HEK293 (cell line): ENCODE measurements around the gene KCNJ6.

Experiments
- CTCF ChIA-PET: fragments of 350-600 bp; formaldehyde crosslinking; extraction: SDS; loops from one replicate; lab custom pipeline; 2021; ENCODE audit warnings: antibody characterized with exemption; lab: Yijun Ruan, JAX
- POLR2A ChIA-PET: fragments of 300-600 bp; formaldehyde crosslinking; extraction: SDS; loops from one replicate; lab custom pipeline; 2020; ENCODE audit warnings: antibody characterized with exemption, inconsistent platforms; lab: Yijun Ruan, JAX
- H3K27ac ChIP-seq: fragments of 200-500 bp; sonication (Bioruptor generic); 2 replicates; pipeline ENCODE4 v1.5.1; 2014; ENCODE audit warnings: low read depth, low read length, control low read depth, inconsistent platforms; ENCODE audit errors: extremely low read depth
- H3K36me3 ChIP-seq, 2 experiments: fragments of 200-500 bp in 1 of 2; sonication (Bioruptor generic) in 1 of 2; 1 replicate in 1 of 2; 2 replicates in 1 of 2; pipeline ENCODE4 v1.5.1; 2014 to 2017; ENCODE audit warnings: inconsistent platforms in 2 of 2, low read length in 2 of 2; ENCODE audit not compliant: control insufficient read depth in 2 of 2, insufficient read depth in 1 of 2
- H3K4me1 ChIP-seq: fragments of 200-500 bp; sonication (Bioruptor generic); 2 replicates; pipeline ENCODE4 v1.5.1; 2014; ENCODE audit warnings: mild to moderate bottlenecking, low read length, inconsistent platforms; ENCODE audit not compliant: control insufficient read depth, insufficient read depth
- H3K4me3 ChIP-seq: 2 replicates; pipeline ENCODE4 v1.5.1; 2011; ENCODE audit warnings: low read depth, mild to moderate bottlenecking, control low read depth, low read length, moderate library complexity
- H3K9me3 ChIP-seq: fragments of 200-500 bp; sonication (Bioruptor generic); 2 replicates; pipeline ENCODE4 v1.5.1; 2014; ENCODE audit warnings: low read depth, low read length, inconsistent platforms; ENCODE audit not compliant: control insufficient read depth, insufficient read depth
- BCL11A ChIP-seq: fragments of 450-650 bp; formaldehyde crosslinking; IDR thresholded peaks from 2 replicates; pipeline ENCODE4 v1.5.1; 2016; ENCODE audit warnings: low read depth, missing biosample characterization, missing genetic modification characterization
- GLIS1 ChIP-seq: fragments of 450-650 bp; formaldehyde crosslinking; IDR thresholded peaks from 2 replicates; pipeline ENCODE4 v1.5.1; 2016; ENCODE audit warnings: missing biosample characterization, missing genetic modification characterization
- KLF7 ChIP-seq: fragments of 450-650 bp; formaldehyde crosslinking; IDR thresholded peaks from 2 replicates; pipeline ENCODE4 v1.5.1; 2016; ENCODE audit warnings: missing biosample characterization, missing genetic modification characterization, borderline replicate concordance
- MYNN ChIP-seq: fragments of 450-650 bp; formaldehyde crosslinking; IDR thresholded peaks from 2 replicates; pipeline ENCODE4 v1.5.1; 2016; ENCODE audit warnings: missing biosample characterization, missing genetic modification characterization, borderline replicate concordance
- OSR2 ChIP-seq: fragments of 450-650 bp; formaldehyde crosslinking; IDR thresholded peaks from 2 replicates; pipeline ENCODE4 v1.5.1; 2016; ENCODE audit warnings: missing biosample characterization, missing genetic modification characterization
- PRDM1 ChIP-seq: fragments of 450-650 bp; formaldehyde crosslinking; IDR thresholded peaks from 2 replicates; pipeline ENCODE4; 2016; ENCODE audit warnings: missing biosample characterization, missing genetic modification characterization
- RBAK ChIP-seq: fragments of 450-650 bp; formaldehyde crosslinking; IDR thresholded peaks from 2 replicates; pipeline ENCODE4 v1.5.1; 2016; ENCODE audit warnings: missing biosample characterization, missing genetic modification characterization
- SETDB1 ChIP-seq: IDR thresholded peaks from one replicate; pipeline ENCODE4 v1.6.1; 2017; ENCODE audit warnings: mild to moderate bottlenecking, low read length, moderate library complexity, mixed read lengths; ENCODE audit not compliant: insufficient read length
- TRIM28 ChIP-seq: IDR thresholded peaks from 2 replicates; pipeline ENCODE4 v1.6.1; 2011; ENCODE audit warnings: low read length, control low read depth, borderline replicate concordance
- ZFP37 ChIP-seq: fragments of 450-650 bp; formaldehyde crosslinking; IDR thresholded peaks from 2 replicates; pipeline ENCODE4 v1.5.1; 2016; ENCODE audit warnings: missing biosample characterization, missing genetic modification characterization
- ZNF114 ChIP-seq: fragments of 450-650 bp; formaldehyde crosslinking; IDR thresholded peaks from 2 replicates; pipeline ENCODE4 v1.5.0; 2017; ENCODE audit warnings: missing biosample characterization, missing genetic modification characterization
- ZNF132 ChIP-seq: fragments of 450-650 bp; formaldehyde crosslinking; IDR thresholded peaks from 2 replicates; pipeline ENCODE4 v1.5.1; 2017; ENCODE audit warnings: missing biosample characterization, missing genetic modification characterization, borderline replicate concordance
- ZNF292 ChIP-seq: fragments of 450-650 bp; formaldehyde crosslinking; IDR thresholded peaks from 2 replicates; pipeline ENCODE4 v1.5.1; 2016; ENCODE audit warnings: low read depth, missing biosample characterization, missing genetic modification characterization, borderline replicate concordance
- ZNF416 ChIP-seq: fragments of 450-650 bp; formaldehyde crosslinking; IDR thresholded peaks from 2 replicates; pipeline ENCODE4 v1.5.1; 2016; ENCODE audit warnings: missing biosample characterization, missing genetic modification characterization
- ZNF501 ChIP-seq: fragments of 450-650 bp; formaldehyde crosslinking; IDR thresholded peaks from 2 replicates; pipeline ENCODE4 v1.5.1; 2016; ENCODE audit warnings: missing biosample characterization, missing genetic modification characterization
- ZNF510 ChIP-seq: fragments of 450-650 bp; formaldehyde crosslinking; IDR thresholded peaks from 2 replicates; pipeline ENCODE4 v1.5.1; 2018; ENCODE audit warnings: mild to moderate bottlenecking, missing genetic modification characterization, missing biosample characterization; ENCODE audit not compliant: insufficient replicate concordance
- ZNF596 ChIP-seq: fragments of 450-650 bp; IDR thresholded peaks from 2 replicates; pipeline ENCODE4 v1.5.0; 2018; ENCODE audit warnings: missing biosample characterization, mild to moderate bottlenecking, missing genetic modification characterization, moderate library complexity
- ZNF610 ChIP-seq: fragments of 450-650 bp; formaldehyde crosslinking; IDR thresholded peaks from 2 replicates; pipeline ENCODE4 v1.5.1; 2016; ENCODE audit warnings: missing biosample characterization, missing genetic modification characterization, borderline replicate concordance
- ZNF670 ChIP-seq: fragments of 450-650 bp; formaldehyde crosslinking; IDR thresholded peaks from 2 replicates; pipeline ENCODE4 v1.5.1; 2016; ENCODE audit warnings: missing biosample characterization, missing genetic modification characterization, low read depth
- ZNF76 ChIP-seq: fragments of 450-650 bp; formaldehyde crosslinking; IDR thresholded peaks from 2 replicates; pipeline ENCODE4; 2016; ENCODE audit warnings: low read depth, missing biosample characterization, missing genetic modification characterization, borderline replicate concordance
- ZNF777 ChIP-seq: fragments of 450-650 bp; formaldehyde crosslinking; IDR thresholded peaks from 2 replicates; pipeline ENCODE4 v1.5.1; 2017; ENCODE audit warnings: missing biosample characterization, missing genetic modification characterization, borderline replicate concordance
- TF ChIP-seq, protein P1 (sequence below): fragments of 450-650 bp; formaldehyde crosslinking; IDR thresholded peaks from 2 replicates; pipeline ENCODE4 v1.5.1; 2016; ENCODE audit warnings: missing biosample characterization, missing genetic modification characterization
- TF ChIP-seq, protein P2 (sequence below): fragments of 450-650 bp; formaldehyde crosslinking; IDR thresholded peaks from 2 replicates; pipeline ENCODE4 v1.5.1; 2016; ENCODE audit warnings: missing biosample characterization, missing genetic modification characterization
- TF ChIP-seq, protein P3 (sequence below): fragments of 450-650 bp; formaldehyde crosslinking; IDR thresholded peaks from 2 replicates; pipeline ENCODE4; 2016; ENCODE audit warnings: missing biosample characterization, missing genetic modification characterization
- TF ChIP-seq, protein P4 (sequence below): fragments of 450-650 bp; formaldehyde crosslinking; IDR thresholded peaks from 2 replicates; pipeline ENCODE4 v1.5.1; 2016; ENCODE audit warnings: missing biosample characterization, missing genetic modification characterization, low read depth
- TF ChIP-seq, protein P5 (sequence below): fragments of 450-650 bp; formaldehyde crosslinking; IDR thresholded peaks from 2 replicates; pipeline ENCODE4 v1.5.1; 2017; ENCODE audit warnings: missing biosample characterization, missing genetic modification characterization

Gene KCNJ6

DNA sequence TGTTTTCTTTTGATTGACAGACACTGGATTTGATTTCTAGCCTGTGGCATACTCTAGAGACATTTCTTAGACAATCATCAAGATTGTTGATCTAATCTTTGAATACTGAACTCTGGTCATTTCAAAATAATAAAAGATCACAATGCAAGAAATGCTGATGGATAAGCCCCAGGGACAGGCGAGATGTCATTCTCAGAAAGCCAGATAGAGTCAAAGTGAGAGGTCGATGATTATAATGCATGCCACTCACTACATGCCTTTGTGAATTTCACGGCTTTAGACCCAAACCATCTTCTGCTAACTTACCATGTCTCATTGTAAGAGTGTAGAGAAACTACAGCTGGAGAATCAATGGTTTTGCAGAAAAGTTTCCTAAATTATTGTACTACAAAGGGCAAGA lies 292.6 kb downstream of the KCNJ6 start:
- CTCF ChIA-PET, result no interaction called here

DNA sequence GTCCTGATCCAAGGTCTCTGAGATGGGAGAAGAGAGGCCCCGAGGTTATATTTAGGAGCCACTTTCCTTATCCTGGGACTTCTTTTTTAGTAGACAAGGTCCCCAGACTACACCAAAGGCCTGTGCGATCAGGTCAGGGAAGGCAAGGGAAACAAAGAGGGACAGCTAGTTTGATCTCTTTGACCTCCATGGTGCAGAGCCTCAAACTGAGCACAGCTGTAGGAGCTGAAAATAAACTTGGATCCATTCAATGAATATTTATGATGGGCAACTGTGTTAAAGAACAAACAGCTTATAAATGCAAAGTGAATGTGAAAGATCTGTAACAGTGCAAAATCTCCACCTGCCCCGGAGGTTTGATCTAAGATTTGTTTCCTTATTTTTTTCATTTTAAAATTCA lies 293.1 kb downstream of the KCNJ6 start:
- ChIA-PET POLR2A (no interaction called here), CTCF (interaction anchor here (1.9 kb wide), 1 partner anchor 20 kb away, joined by 5 read pairs; no protein-coding TSS in a partner anchor)
- no peak for TF ChIP-seq KLF7 (tag by site-specific recombination)
- no peak for TF ChIP-seq RBAK (tag by site-specific recombination)
- TF ChIP-seq ZFP37 (tag by site-specific recombination), result no peak
- TF ChIP-seq ZNF670, result no peak
- TF ChIP-seq, protein P1, sequence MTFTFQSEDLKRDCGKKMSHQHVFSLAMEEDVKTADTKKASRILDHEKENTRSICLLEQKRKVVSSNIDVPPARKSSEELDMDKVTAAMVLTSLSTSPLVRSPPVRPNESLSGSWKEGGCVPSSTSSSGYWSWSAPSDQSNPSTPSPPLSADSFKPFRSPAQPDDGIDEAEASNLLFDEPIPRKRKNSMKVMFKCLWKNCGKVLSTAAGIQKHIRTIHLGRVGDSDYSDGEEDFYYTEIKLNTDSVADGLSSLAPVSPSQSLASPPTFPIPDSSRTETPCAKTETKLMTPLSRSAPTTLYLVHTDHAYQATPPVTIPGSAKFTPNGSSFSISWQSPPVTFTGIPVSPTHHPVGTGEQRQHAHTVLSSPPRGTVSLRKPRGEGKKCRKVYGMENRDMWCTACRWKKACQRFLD (tag by site-specific recombination), result no peak
- no peak for TF ChIP-seq GLIS1 (tag by site-specific recombination)
- no peak for TF ChIP-seq ZNF114 (tag by site-specific recombination)
- no peak for TF ChIP-seq ZNF416 (tag by site-specific recombination)
- TF ChIP-seq TRIM28, result no peak
- Histone ChIP-seq H3K36me3 (no peaks in the 10 kb centered on the region), H3K9me3 (no peaks in the 10 kb centered on the region), H3K4me3 (no peak overlapping the region), H3K27ac (no peak overlapping the region), H3K4me1 (no peaks in the 10 kb centered on the region)

More for the DNA sequence above, 292.6 kb downstream of the KCNJ6 start:
- no peaks in the 10 kb centered on the region for H3K36me3 ChIP-seq
- no peak for TF ChIP-seq MYNN (tag by site-specific recombination)
- TF ChIP-seq ZNF132 (tag by site-specific recombination), result no peak
- TF ChIP-seq OSR2, result no peak
- no peak for TF ChIP-seq SETDB1
- no peak for TF ChIP-seq ZNF777
- TF ChIP-seq, protein P2, sequence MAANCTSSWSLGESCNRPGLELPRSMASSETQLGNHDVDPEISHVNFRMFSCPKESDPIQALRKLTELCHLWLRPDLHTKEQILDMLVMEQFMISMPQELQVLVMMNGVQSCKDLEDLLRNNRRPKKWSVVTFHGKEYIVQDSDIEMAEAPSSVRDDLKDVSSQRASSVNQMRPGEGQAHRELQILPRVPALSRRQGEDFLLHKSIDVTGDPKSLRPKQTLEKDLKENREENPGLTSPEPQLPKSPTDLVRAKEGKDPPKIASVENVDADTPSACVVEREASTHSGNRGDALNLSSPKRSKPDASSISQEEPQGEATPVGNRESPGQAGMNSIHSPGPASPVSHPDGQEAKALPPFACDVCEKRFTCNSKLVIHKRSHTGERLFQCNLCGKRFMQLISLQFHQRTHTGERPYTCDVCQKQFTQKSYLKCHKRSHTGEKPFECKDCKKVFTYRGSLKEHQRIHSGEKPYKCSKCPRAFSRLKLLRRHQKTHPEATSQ, result no peak
- TF ChIP-seq, all 188 proteins: peak for 0
- Histone ChIP-seq H3K9me3 (no peaks in the 10 kb centered on the region), H3K27ac (no peak overlapping the region), H3K4me1 (no peaks in the 10 kb centered on the region), H3K4me3 (no peak overlapping the region)
- POLR2A ChIA-PET, result no interaction called here

DNA sequence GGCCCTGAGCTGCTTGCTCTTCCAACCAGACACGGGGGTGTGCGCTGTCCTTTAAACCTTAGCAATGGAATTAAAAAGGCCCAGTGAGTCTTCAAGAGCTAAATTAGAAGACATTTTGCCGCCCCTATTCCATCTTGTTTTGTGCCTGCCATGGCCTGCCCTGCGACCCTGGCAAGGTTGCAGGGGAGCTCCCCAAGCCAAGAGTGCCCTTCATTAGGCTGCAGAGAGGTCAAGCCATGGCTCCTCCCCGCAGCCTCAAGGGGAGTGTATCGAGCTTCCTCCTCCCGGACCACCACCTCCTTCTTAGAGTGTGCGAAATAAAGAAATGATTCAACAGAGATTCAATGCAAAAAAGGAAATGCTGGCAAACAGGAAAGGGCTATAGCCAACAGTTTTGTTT lies 293.5 kb downstream of the KCNJ6 start:
- no peaks in the 10 kb centered on the region for H3K4me1 ChIP-seq
- H3K9me3 ChIP-seq, result no peaks in the 10 kb centered on the region
- POLR2A ChIA-PET, result no interaction called here
- H3K36me3 ChIP-seq, result no peaks in the 10 kb centered on the region
- CTCF ChIA-PET, result interaction anchor here (1.9 kb wide), 1 partner anchor 20 kb away, joined by 5 read pairs; no protein-coding TSS in a partner anchor
- no peak overlapping the region for H3K27ac ChIP-seq
- H3K4me3 ChIP-seq, result no peak overlapping the region
- TF ChIP-seq PRDM1 (tag by site-specific recombination) (no peak), ZNF76 (tag by site-specific recombination) (no peak), ZNF596 (tag by site-specific recombination) (no peak), ZNF610 (no peak), ZNF292 (no peak), BCL11A (tag by site-specific recombination) (no peak), ZNF510 (no peak), ZNF501 (tag by site-specific recombination) (no peak)
- TF ChIP-seq, protein P3, sequence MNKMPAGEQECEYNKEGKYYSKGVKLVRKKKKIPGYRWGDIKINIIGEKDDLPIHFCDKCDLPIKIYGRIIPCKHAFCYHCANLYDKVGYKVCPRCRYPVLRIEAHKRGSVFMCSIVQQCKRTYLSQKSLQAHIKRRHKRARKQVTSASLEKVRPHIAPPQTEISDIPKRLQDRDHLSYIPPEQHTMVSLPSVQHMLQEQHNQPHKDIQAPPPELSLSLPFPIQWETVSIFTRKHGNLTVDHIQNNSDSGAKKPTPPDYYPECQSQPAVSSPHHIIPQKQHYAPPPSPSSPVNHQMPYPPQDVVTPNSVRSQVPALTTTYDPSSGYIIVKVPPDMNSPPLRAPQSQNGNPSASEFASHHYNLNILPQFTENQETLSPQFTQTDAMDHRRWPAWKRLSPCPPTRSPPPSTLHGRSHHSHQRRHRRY (tag by site-specific recombination), result no peak
- TF ChIP-seq, protein P4, sequence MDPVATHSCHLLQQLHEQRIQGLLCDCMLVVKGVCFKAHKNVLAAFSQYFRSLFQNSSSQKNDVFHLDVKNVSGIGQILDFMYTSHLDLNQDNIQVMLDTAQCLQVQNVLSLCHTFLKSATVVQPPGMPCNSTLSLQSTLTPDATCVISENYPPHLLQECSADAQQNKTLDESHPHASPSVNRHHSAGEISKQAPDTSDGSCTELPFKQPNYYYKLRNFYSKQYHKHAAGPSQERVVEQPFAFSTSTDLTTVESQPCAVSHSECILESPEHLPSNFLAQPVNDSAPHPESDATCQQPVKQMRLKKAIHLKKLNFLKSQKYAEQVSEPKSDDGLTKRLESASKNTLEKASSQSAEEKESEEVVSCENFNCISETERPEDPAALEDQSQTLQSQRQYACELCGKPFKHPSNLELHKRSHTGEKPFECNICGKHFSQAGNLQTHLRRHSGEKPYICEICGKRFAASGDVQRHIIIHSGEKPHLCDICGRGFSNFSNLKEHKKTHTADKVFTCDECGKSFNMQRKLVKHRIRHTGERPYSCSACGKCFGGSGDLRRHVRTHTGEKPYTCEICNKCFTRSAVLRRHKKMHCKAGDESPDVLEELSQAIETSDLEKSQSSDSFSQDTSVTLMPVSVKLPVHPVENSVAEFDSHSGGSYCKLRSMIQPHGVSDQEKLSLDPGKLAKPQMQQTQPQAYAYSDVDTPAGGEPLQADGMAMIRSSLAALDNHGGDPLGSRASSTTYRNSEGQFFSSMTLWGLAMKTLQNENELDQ (tag by site-specific recombination), result no peak
- TF ChIP-seq, protein P5, sequence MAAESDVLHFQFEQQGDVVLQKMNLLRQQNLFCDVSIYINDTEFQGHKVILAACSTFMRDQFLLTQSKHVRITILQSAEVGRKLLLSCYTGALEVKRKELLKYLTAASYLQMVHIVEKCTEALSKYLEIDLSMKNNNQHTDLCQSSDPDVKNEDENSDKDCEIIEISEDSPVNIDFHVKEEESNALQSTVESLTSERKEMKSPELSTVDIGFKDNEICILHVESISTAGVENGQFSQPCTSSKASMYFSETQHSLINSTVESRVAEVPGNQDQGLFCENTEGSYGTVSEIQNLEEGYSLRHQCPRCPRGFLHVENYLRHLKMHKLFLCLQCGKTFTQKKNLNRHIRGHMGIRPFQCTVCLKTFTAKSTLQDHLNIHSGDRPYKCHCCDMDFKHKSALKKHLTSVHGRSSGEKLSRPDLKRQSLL (tag by site-specific recombination), result no peak
